Hepatocyte (in vitro differentiated cells): ENCODE results near the gene FUS.

Experiments used
- CTCF ChIP-seq: fragments of 200-600 bp; sonication (generic); IDR thresholded peaks from 2 replicates; pipeline ENCODE4 v1.5.1; 2016; ENCODE audit warnings: antibody characterized with exemption, mild to moderate bottlenecking; ENCODE audit not compliant: poor library complexity
- EZH2 ChIP-seq: fragments of 200-600 bp; sonication (generic); IDR thresholded peaks from 2 replicates; pipeline ENCODE4 v1.6.1; 2016; ENCODE audit warnings: antibody characterized with exemption, mild to moderate bottlenecking, borderline replicate concordance
- EZH2phosphoT487 ChIP-seq: fragments of 200-600 bp; sonication (generic); IDR thresholded peaks from one replicate; pipeline ENCODE4 v1.6.1; 2018; ENCODE audit warnings: antibody characterized with exemption, mild to moderate bottlenecking, low read depth, moderate library complexity; ENCODE audit not compliant: unreplicated experiment, severe bottlenecking

- TF ChIP-seq CTCF = no peak
- no peak for TF ChIP-seq EZH2
- no peak for TF ChIP-seq EZH2phosphoT487
These were observed 21.1 kb downstream of the FUS start for GRCh38 chr16:31200821-31201568.
